Dermis lymphatic vessel endothelial cell (primary cell): ENCODE results near the gene IFT57. TPM values are rescaled to one million over a fixed set of nuclear protein-coding genes. Genes with fewer than 3 reads are reported as not detected.

ENCODE experiments used
- total RNA-seq: library from RNA; depleted of rRNA; stranded (reverse); fragments of >200 nt; gene quantifications from 2 replicates; pipeline ENCODE4 v1.2.1, GENCODE V29; 2014

Gene IFT57
- 33.7 and 41.3 TPM in 2 replicates for total RNA-seq

GRCh38 chr3:108221911-108222852, at the start of gene IFT57:
TSS of gene IFT57 (minus strand) at chr3:108222424. CDS start at chr3:108222322, 102 bp downstream.

Other genes starting within 250 kb of the IFT57 start
- 70.1 and 73.9 TPM in 2 replicates for gene CD47, start 131.4 kb downstream of the IFT57 start, total RNA-seq
- not detected in 2 replicates for gene HHLA2, start 74.1 kb upstream of the IFT57 start, total RNA-seq